ENCODE results near the gene HDAC10.

HDAC10 gene

GRCh38 chr22:50197856-50198623, 53.0 kb downstream of the HDAC10 start:
- DNase-seq = no peak

DNA sequence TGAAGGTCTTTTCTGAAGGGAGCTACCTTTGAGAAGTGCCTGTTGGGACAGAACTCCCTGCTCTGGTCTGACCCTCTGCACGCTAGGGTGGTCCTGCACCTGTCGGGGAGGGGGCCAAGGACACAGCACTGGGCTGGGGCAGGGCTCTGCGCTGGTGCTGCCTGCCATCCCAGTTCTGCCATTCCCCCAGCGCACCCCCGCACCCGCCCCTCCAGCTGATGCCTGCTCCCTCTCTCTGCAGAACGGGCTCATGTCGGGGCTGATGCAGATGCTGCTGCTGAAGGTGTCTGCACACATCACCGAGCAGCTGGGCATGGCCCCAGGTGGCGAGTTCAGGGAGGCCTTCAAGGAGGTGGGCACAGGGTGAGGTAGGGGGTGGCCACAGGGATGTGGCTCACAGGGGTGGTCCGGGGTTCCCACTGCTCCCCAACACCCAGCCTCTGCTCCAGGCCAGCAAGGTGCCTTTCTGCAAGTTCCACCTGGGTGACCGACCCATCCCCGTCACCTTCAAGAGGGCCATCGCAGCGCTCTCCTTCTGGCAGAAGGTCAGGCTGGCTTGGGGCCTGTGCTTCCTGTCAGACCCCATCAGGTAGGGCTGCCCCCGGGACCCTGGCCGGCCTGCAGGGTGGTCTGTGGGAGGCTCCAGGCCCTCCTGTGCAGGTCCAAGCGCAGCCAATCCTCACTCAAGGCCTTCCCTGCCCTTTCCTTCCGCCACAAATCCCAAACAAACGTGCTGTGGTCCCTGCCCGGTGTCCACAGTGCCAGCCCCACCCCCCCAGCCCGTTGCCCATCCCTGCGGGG, 53.9 kb downstream of the HDAC10 start:
- DNase-seq = no peak

GRCh38 chr22:50196256-50196655, 54.8 kb downstream of the HDAC10 start:
- no peak for DNase-seq

Measured in stimulated activated naive CD4-positive, alpha-beta T cell (primary cell).